Uterus (tissue), 4 donors: ENCODE results near the gene ATAD1. TPM values are rescaled to one million over a fixed set of nuclear protein-coding genes. Genes with fewer than 3 reads are reported as not detected.
"Not testable (repeated sequence)": the region's sequence is repeated elsewhere in the genome, so short reads cannot be mapped to it uniquely, and the experiment has no call there.

ENCODE experiments used
- DNase-seq, 2 donors: peaks; one replicate each; pipeline ENCODE4 v3.0.0-alpha.2; 2019 to 2020
- H3K27ac ChIP-seq, 2 donors: fragments of 200-600 bp; sonication (generic); 1 replicate in 1 of 2; 2 replicates in 1 of 2; pipeline ENCODE4 v1.5.1; 2016 to 2018
- H3K27me3 ChIP-seq, 2 donors: fragments of 200-600 bp; sonication (generic); one replicate each; pipeline ENCODE4 v1.5.1; 2018 to 2019; ENCODE audit warnings: control low read depth in 1 of 2
- H3K36me3 ChIP-seq, 2 donors: fragments of 200-600 bp; sonication (generic); one replicate each; pipeline ENCODE4 v1.5.1; 2019; ENCODE audit warnings: control low read depth in 1 of 2
- H3K4me1 ChIP-seq, 2 donors: fragments of 200-600 bp; sonication (generic); one replicate each; pipeline ENCODE4 v1.5.1; 2018 to 2019; ENCODE audit warnings: control low read depth in 1 of 2
- H3K4me3 ChIP-seq, 2 donors: fragments of 200-600 bp; sonication (generic); 1 replicate in 1 of 2; 2 replicates in 1 of 2; pipeline ENCODE4 v1.5.1; 2018 to 2019; ENCODE audit warnings: mild to moderate bottlenecking in 1 of 2
- H3K9me3 ChIP-seq, 2 donors: fragments of 200-600 bp; sonication (generic); one replicate each; pipeline ENCODE4 v1.5.1; 2019; ENCODE audit warnings: control low read depth in 1 of 2
- POLR2A ChIP-seq, 2 donors: fragments of 450-650 bp; IDR thresholded peaks; one replicate each; pipeline ENCODE4 v1.6.1; 2016; ENCODE audit warnings: antibody characterized with exemption in 2 of 2, mild to moderate bottlenecking in 1 of 2, moderate library complexity in 1 of 2
- intact Hi-C: fragments of 100-400 bp; cut with DNase I; formaldehyde crosslinking; loops from one replicate; pipeline ENCODE4 v1.15.1; 2023; ENCODE audit warnings: low total_unique reads
- total RNA-seq, 4 donors: library from RNA; depleted of rRNA in 3 of 4; stranded (reverse); fragments of >200 nt in 3 of 4; gene quantifications; one replicate each; pipeline versions ENCODE4 v1.1.0 to v1.2.4, GENCODE V29; 2014 to 2023
- TF ChIP-seq, protein P1 (sequence below), 4 experiments: fragments of 200-600 bp in 2 of 4; fragments of 450-650 bp in 2 of 4; sonication (generic) in 2 of 4; IDR thresholded peaks; one replicate each; pipeline ENCODE4 v1.5.1; 2016 to 2019; ENCODE audit warnings: antibody characterized with exemption in 4 of 4, mild to moderate bottlenecking in 2 of 4, moderate library complexity in 1 of 4
- donor health status: DM: yes; HTN: yes; CAD: no.

Gene ATAD1
- total RNA-seq, 4 donors from 2014 or later: 13.8 to 69.9 (median 31.5) TPM

DNA sequence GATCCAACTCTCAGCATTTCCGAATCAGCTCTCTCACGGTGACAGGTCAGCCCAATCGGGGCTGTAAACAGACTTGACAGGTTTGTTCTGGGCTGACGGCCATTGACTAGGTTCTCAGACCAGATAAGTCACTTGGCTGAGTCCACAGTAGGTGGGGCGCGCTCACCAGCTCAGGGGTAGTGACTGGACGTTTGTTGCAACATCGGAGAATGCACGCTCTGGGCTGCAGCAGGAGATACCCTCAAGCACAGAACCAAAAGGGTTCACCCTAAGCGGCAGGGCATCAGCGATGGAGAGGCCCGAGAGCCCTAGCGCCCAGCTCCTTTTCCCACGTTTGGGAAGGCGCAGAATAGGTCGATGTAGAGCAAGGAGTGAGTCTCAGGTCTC is 43.5 kb upstream of the ATAD1 start:
- peak overlapping the region; percentile 98 to 100 for H3K27ac ChIP-seq
- DNase-seq: peak; percentile 82 to 87
- TF ChIP-seq POLR2A (IDR thresholded peaks at IDR 0.05): no peak
- TF ChIP-seq, protein P1, sequence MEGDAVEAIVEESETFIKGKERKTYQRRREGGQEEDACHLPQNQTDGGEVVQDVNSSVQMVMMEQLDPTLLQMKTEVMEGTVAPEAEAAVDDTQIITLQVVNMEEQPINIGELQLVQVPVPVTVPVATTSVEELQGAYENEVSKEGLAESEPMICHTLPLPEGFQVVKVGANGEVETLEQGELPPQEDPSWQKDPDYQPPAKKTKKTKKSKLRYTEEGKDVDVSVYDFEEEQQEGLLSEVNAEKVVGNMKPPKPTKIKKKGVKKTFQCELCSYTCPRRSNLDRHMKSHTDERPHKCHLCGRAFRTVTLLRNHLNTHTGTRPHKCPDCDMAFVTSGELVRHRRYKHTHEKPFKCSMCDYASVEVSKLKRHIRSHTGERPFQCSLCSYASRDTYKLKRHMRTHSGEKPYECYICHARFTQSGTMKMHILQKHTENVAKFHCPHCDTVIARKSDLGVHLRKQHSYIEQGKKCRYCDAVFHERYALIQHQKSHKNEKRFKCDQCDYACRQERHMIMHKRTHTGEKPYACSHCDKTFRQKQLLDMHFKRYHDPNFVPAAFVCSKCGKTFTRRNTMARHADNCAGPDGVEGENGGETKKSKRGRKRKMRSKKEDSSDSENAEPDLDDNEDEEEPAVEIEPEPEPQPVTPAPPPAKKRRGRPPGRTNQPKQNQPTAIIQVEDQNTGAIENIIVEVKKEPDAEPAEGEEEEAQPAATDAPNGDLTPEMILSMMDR (IDR thresholded peaks at IDR 0.05): peak in 3 of 4 experiments; percentile 7 to 10 (median 7)

DNA sequence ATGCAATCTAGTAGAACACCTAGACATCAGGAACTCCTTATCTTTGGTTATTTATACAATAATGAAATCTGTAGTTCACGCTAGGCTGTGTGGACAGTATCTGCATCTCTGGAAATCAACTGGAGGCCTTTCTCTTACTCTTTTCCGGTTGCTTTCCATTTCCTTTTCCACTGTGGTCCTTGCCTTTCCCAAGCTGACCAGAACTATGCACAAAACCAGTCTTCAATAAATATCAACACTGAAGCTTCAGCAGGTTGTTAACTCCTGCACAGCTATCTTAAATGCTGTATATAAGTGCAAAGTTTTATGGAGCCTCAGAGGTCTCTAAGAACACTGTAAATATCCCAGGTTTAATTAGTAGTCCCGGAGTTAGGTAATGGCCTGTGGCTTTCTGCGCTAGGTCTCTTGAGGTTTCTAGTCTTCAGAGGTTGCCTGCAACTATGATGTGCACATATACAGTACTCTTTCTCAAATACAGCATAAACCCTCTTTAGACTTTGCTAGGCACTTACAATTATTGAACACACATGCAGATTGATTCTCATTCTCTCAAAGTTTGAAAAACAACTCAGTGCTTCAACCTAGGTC is 42.9 kb upstream of the ATAD1 start:
- Histone ChIP-seq H3K27me3 (no peaks in the 10 kb centered on the region), H3K9me3 (no peaks in the 10 kb centered on the region), H3K36me3 (no peaks in the 10 kb centered on the region), H3K4me1 (no peaks in the 10 kb centered on the region), H3K4me3 (no peak overlapping the region), H3K27ac (peak overlapping the region; percentile 98 to 100)
- intact Hi-C loops: no loop called here
- DNase-seq: no peak
- no peak for TF ChIP-seq POLR2A (IDR thresholded peaks at IDR 0.05)
- TF ChIP-seq, protein P1 (IDR thresholded peaks at IDR 0.05): no peak

More for the DNA sequence above, 43.5 kb upstream of the ATAD1 start:
- intact Hi-C loops: no loop called here
- Histone ChIP-seq H3K4me1 (no peaks in the 10 kb centered on the region), H3K9me3 (no peaks in the 10 kb centered on the region), H3K27me3 (no peaks in the 10 kb centered on the region), H3K4me3 (peak overlapping the region; percentile 81 to 96), H3K36me3 (no peaks in the 10 kb centered on the region)

DNA sequence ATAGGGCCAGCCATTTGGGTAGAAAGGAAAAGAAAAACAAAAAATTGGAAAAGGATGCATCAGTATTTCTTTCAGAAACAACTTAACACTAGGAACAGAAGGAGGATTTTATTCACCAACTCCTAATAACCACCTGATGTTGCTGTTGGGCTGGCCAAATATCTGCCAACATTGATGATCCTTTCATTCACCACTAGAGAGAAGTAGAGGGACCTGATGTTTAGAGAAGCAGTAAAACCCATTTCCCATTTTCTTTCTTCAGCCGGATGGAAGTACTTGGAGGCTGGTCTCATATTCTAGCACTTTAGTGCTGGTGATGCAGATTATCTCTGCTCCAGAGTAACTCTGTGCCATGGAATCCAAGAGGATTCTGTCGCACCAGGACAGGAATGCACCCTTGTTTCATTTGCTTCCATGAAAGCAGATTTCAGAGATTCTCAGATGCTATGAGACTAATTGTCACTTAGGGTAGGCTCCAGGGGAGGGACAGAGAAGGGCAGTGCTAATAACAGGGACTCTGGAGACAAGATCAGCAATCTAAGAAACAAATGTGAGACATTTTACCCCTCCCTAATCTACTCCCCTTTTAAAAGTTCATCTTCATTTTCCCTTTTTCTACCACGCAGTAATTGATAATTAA is 42.2 kb upstream of the ATAD1 start:
- peak overlapping the region; percentile 98 to 100 for H3K27ac ChIP-seq
- intact Hi-C loops: no loop called here
- no peak for DNase-seq
- no peaks in the 10 kb centered on the region for H3K36me3 ChIP-seq
- no peaks in the 10 kb centered on the region for H3K9me3 ChIP-seq
- TF ChIP-seq, protein P1 (IDR thresholded peaks at IDR 0.05): peak in 3 of 4 experiments; percentile 24 to 51 (median 45)
- TF ChIP-seq POLR2A (IDR thresholded peaks at IDR 0.05): no peak
- H3K4me3 ChIP-seq: no peak overlapping the region
- H3K27me3 ChIP-seq: no peaks in the 10 kb centered on the region
- no peaks in the 10 kb centered on the region for H3K4me1 ChIP-seq

DNA sequence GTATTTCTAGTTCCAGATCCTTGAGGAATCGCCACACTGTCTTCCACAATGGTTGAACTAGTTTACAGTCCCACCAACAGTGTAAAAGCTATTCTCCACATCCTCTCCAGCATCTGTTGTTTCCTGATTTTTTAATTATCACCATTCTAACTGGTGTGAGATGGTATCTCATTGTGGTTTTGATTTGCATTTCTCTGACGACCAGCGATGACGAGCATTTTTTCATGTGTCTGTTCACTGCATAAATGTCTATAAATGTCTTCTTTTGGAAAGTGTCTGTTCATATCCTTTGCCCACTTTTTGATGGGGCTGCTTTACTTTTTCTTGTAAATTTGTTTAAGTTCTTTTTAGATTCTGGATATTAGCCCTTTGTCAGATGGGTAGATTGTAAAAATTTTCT is 37.6 kb upstream of the ATAD1 start:
- H3K36me3 ChIP-seq, H3K9me3 ChIP-seq, H3K4me1 ChIP-seq, H3K27me3 ChIP-seq, DNase-seq, H3K4me3 ChIP-seq, H3K27ac ChIP-seq: not testable (repeated sequence)
- intact Hi-C loops: loop anchor here (10.0 kb wide), 1 partner anchor 699 kb away; no protein-coding TSS in a partner anchor

DNA sequence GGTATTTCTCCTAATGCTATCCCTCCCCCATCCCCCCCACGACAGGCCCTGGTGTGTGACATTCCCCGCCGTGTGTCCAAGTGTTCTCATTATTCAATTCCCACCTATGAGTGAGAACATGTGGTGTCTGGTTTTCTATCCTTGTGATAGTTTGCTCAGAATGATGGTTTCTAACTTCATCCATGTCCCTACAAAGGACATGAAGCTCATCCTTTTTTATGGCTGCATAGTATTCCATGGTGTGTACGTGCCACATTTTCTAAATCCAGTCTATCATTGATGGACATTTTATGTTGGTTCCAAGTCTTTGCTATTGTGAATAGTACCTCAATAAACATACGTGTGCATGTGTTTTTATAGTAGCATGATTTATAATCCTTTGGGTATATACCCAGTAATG is 37.2 kb upstream of the ATAD1 start:
- not testable (repeated sequence) for H3K27ac ChIP-seq

DNA sequence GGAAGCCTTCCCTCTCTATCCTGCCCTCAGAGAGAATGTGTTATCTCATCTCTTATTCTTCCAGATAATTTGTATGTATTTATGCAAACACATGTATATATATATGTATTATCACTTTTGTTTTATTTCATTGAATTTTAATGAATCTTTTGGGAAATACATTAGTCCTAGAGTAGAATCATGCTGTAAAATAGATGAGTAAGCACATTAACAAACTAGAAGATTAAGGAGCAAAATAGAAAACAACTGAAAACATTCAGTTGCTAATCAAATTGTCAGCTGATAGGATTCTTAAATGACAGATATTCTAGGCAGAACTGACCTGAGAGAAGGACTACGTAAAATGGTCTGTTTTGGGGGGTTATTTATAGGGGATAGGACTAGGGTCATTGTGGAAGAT is 34.1 kb upstream of the ATAD1 start:
- Histone ChIP-seq H3K4me3 (no peak overlapping the region), H3K4me1 (no peaks in the 10 kb centered on the region), H3K27ac (no peak overlapping the region), H3K9me3 (no peaks in the 10 kb centered on the region), H3K36me3 (no peaks in the 10 kb centered on the region), H3K27me3 (no peaks in the 10 kb centered on the region)
- TF ChIP-seq POLR2A (IDR thresholded peaks at IDR 0.05): no peak
- TF ChIP-seq, protein P1 (IDR thresholded peaks at IDR 0.05): no peak
- no peak for DNase-seq
- intact Hi-C loops: loop anchor here (10.0 kb wide), 1 partner anchor 703 kb away; no protein-coding TSS in a partner anchor

More for the DNA sequence above, 37.2 kb upstream of the ATAD1 start:
- not testable (repeated sequence) for DNase-seq, H3K4me3 ChIP-seq, H3K9me3 ChIP-seq, H3K27me3 ChIP-seq, H3K4me1 ChIP-seq, H3K36me3 ChIP-seq
- intact Hi-C loops: loop anchor here (10.0 kb wide), 1 partner anchor 700 kb away; no protein-coding TSS in a partner anchor
